Measurements from ENCODE around the gene PRB2. TPM values are rescaled to one million over a fixed set of nuclear protein-coding genes. Genes with fewer than 3 reads are reported as not detected.

The PRB2 gene
- total and polyA plus RNA-seq, 7 donors = 0.04 TPM; not detected in 6

DNA sequence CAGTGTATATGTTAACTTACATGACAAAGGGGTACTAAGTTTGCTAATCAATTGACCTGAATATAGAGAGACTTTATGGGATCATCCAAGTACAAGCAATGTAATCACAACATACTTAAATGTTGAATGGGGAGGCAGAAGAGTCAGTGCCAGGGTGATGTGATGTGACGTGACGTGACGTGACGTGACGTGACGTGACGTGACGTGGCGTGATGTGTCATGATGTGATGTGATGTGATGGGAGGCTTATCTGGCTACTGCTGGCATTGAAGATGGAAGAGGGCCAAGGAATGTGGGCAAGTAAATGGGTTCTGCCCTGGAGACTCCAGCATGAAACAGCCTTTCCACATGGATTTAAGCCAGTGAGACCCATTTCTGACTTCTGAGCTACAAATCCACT lies 46.9 kb downstream of the PRB2 start:
- WGBS, 2 donors = 97% methylated on average over 9 of the region's 9 CpGs
- intact Hi-C loops (cut with DNase I) = no loop called here
- no peak for DNase-seq
- H3K36me3 ChIP-seq = no peaks in the 10 kb centered on the region
- no peaks in the 10 kb centered on the region for H3K9me3 ChIP-seq
- H3K4me1 ChIP-seq = no peaks in the 10 kb centered on the region
- H3K27me3 ChIP-seq = no peaks in the 10 kb centered on the region
- H3K27ac ChIP-seq = no peak overlapping the region
- TF ChIP-seq POLR2AphosphoS5 (IDR thresholded peaks at IDR 0.05) (no peak), EP300 (IDR thresholded peaks at IDR 0.05) (no peak), POLR2A (IDR thresholded peaks at IDR 0.05) (no peak)
- TF ChIP-seq, protein P1, sequence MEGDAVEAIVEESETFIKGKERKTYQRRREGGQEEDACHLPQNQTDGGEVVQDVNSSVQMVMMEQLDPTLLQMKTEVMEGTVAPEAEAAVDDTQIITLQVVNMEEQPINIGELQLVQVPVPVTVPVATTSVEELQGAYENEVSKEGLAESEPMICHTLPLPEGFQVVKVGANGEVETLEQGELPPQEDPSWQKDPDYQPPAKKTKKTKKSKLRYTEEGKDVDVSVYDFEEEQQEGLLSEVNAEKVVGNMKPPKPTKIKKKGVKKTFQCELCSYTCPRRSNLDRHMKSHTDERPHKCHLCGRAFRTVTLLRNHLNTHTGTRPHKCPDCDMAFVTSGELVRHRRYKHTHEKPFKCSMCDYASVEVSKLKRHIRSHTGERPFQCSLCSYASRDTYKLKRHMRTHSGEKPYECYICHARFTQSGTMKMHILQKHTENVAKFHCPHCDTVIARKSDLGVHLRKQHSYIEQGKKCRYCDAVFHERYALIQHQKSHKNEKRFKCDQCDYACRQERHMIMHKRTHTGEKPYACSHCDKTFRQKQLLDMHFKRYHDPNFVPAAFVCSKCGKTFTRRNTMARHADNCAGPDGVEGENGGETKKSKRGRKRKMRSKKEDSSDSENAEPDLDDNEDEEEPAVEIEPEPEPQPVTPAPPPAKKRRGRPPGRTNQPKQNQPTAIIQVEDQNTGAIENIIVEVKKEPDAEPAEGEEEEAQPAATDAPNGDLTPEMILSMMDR (IDR thresholded peaks at IDR 0.05) = no peak
- no peak overlapping the region for H3K4me3 ChIP-seq

DNA sequence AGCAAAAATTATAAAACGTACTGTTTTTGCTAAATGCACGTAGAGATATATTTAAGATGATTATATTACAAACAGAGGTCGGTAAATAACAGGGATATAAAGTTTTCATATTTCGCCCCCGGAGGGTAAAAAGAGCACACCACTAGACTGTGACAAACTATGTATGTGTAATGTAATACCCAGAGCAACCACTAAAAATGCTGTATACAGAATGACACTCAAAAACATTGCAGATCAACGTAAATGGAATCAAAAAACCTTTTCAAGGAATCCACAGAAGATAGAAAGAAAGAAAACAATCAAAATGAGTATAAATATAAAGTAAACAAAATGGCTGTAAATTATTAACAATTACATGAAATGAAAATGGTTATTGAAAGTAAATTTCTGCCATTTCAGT lies 47.6 kb downstream of the PRB2 start:
- no peaks in the 10 kb centered on the region for H3K27me3 ChIP-seq
- intact Hi-C loops (cut with DNase I) = no loop called here
- TF ChIP-seq EP300 (IDR thresholded peaks at IDR 0.05) = no peak
- TF ChIP-seq POLR2AphosphoS5 (IDR thresholded peaks at IDR 0.05) = no peak
- no peak for TF ChIP-seq POLR2A (IDR thresholded peaks at IDR 0.05)
- TF ChIP-seq, protein P1 (IDR thresholded peaks at IDR 0.05) = no peak
- H3K27ac ChIP-seq = no peak overlapping the region
- H3K36me3 ChIP-seq = no peaks in the 10 kb centered on the region
- DNase-seq = no peak
- H3K9me3 ChIP-seq = no peaks in the 10 kb centered on the region
- H3K4me1 ChIP-seq = no peaks in the 10 kb centered on the region
- no peak overlapping the region for H3K4me3 ChIP-seq
- WGBS, 2 donors = 72 to 84% methylated on average over 6 of the region's 6 CpGs

DNA sequence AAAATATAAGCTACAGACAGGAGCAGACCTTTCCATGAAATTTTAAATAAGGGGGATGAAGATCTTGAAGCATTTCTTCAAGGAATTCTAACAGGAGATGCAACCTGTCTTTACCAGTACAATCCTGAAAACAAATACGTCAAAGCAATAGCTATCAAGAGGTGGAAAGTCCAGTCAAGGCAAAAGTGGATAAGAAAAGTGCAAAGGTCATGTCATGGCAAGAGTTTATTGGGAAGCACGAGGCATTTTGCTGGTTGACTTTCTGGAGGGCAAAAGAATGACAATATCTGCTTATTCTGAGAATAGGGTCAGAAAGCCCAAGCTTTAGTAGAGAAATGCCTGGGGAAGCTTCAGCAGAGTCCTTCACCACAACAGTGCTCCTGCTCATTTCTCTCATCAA lies 50.9 kb downstream of the PRB2 start:
- Histone ChIP-seq H3K27me3 (no peaks in the 10 kb centered on the region), H3K36me3 (no peaks in the 10 kb centered on the region), H3K9me3 (peaks cover 0 to 3% (median 0%) of the 10 kb centered on the region in 4 donors), H3K4me1 (no peaks in the 10 kb centered on the region), H3K27ac (no peak overlapping the region), H3K4me3 (no peak overlapping the region)
- intact Hi-C loops (cut with DNase I) = no loop called here
- TF ChIP-seq POLR2AphosphoS5 (IDR thresholded peaks at IDR 0.05) = no peak
- no peak for TF ChIP-seq POLR2A (IDR thresholded peaks at IDR 0.05)
- TF ChIP-seq EP300 (IDR thresholded peaks at IDR 0.05) = no peak
- TF ChIP-seq, protein P1 (IDR thresholded peaks at IDR 0.05) = no peak
- WGBS, 2 donors = 33 to 61% methylated on average over 2 of the region's 2 CpGs
- no peak for DNase-seq

Other genes starting within 250 kb of the PRB2 start
- gene SMIM10L1, start 224.4 kb downstream of the PRB2 start, total RNA-seq = 10 to 100 TPM; 11.1 to 17.8 (median 14.3) TPM
- 1 to 10 TPM; 7.6 to 8.6 (median 7.8) TPM for gene SMIM10L1, start 224.4 kb downstream of the PRB2 start, polyA plus RNA-seq
- gene TAS2R42, start 208.6 kb downstream of the PRB2 start, total RNA-seq = not detected
- gene TAS2R42, start 208.6 kb downstream of the PRB2 start, polyA plus RNA-seq = not detected
- not detected for gene PRB3, start 125.9 kb downstream of the PRB2 start, total RNA-seq
- not detected for gene PRB3, start 125.9 kb downstream of the PRB2 start, polyA plus RNA-seq
- gene PRB4, start 85.1 kb downstream of the PRB2 start, total RNA-seq = not detected
- not detected for gene PRB4, start 85.1 kb downstream of the PRB2 start, polyA plus RNA-seq

Data from sigmoid colon (tissue), 7 donors.